ENCODE measurements around the gene SLC26A1.

DNA sequence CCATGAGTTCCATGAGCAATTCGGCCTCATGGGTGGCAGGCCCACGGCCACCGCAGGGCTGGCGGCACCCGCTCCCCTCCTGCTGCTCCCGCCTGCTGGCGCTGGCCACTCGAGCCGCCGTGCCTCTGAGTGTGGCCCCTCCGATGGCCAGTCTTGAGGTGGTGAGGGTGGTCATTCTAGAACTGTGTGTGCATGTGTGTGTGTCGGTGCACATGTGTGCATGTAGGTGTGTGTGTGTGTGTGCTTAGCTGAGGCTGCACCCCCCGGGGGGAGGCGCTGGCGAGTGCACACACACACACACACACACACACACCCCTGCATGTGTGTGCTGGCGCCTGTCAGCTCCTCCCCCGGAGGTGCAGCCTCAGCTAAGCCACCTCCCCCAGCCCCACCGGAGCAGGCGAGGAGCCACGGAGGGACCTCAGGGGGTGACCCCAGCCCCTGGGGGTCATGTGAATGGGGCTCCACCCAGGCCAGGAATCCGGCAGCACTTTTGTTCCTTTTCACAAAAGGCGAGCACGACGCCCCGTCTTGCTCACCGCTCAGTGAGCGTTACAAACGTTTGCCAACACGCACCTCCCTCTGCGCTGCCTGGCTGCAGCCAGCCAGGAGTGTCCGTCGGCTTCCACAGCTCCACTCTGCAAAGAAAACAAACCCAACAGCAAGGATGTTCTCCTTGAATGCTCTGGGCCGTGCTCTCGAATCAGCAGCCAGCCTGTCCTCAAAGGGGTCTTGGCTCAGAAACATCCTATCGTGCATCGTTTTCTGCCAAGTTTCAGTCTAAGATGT lies 48.1 kb upstream of the SLC26A1 start:
- no peak for TF ChIP-seq CTCF (conservative IDR thresholded peaks at IDR 0.05; ENCODE audit: low read length)
- no peak for TF ChIP-seq EZH2phosphoT487 (IDR thresholded peaks at IDR 0.05; ENCODE audit: borderline replicate concordance, low read depth, low read length)

All from OCI-LY7 (cell line).